ENCODE results near the gene JUNB.

JUNB gene

DNA sequence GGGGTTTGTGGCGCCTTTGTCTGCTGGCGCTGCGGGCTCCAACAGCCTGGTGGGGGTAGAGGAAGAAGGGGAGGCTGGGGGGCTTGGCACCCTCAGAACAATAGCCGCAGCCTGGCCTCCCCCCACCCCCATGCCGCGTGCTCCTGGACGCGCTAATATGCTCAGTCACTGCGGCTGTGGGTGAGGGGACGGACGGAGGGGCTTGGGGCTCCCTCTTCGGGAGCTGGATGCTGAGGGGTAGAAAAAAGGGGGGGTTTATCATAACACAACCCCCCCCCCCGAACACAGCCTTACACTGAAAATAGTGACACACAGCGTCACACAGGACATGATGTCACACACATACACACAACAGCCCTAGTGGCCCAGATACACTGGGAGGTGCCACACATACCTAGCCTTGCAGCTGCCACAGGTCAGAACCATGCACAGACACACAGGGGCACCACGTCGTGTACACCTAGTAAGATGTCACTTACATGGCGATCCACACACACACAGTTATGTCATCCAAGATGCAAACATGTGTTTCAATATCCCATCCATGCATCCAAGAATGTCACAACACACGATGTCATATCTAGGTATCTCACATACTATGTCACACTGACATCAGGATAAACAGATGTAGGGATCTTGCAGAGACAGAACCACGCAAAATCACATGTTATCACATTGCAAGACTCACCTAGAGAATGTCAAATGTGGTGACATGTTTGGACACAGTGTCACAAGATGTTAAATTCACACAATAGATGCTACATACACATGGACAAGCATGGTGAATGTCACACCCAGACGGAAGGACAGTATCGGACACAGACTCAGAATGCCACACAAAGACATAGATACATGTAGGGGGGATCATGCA, 47.8 kb downstream of the JUNB start:
- Histone ChIP-seq H3K4me3 (ENCODE audit: low read depth, low read length) (peak overlapping the region; percentile 70), H3K27me3 (ENCODE audit: control insufficient read depth, insufficient read depth, low read length) (peaks cover 49% of the 10 kb centered on the region), H3K27ac (ENCODE audit: low read depth, low read length) (no peak overlapping the region), H3K9ac (ENCODE audit: low read length) (no peak overlapping the region), H3K4me1 (ENCODE audit: control insufficient read depth, insufficient read depth, low read length) (peaks cover 19% of the 10 kb centered on the region), H3K36me3 (ENCODE audit: control insufficient read depth, insufficient read depth, low read length) (no peaks in the 10 kb centered on the region; the same call in 1 of the 2 replicates), H3K9me3 (ENCODE audit: control insufficient read depth, insufficient read depth, low read depth, low read length) (no peaks in the 10 kb centered on the region)

DNA sequence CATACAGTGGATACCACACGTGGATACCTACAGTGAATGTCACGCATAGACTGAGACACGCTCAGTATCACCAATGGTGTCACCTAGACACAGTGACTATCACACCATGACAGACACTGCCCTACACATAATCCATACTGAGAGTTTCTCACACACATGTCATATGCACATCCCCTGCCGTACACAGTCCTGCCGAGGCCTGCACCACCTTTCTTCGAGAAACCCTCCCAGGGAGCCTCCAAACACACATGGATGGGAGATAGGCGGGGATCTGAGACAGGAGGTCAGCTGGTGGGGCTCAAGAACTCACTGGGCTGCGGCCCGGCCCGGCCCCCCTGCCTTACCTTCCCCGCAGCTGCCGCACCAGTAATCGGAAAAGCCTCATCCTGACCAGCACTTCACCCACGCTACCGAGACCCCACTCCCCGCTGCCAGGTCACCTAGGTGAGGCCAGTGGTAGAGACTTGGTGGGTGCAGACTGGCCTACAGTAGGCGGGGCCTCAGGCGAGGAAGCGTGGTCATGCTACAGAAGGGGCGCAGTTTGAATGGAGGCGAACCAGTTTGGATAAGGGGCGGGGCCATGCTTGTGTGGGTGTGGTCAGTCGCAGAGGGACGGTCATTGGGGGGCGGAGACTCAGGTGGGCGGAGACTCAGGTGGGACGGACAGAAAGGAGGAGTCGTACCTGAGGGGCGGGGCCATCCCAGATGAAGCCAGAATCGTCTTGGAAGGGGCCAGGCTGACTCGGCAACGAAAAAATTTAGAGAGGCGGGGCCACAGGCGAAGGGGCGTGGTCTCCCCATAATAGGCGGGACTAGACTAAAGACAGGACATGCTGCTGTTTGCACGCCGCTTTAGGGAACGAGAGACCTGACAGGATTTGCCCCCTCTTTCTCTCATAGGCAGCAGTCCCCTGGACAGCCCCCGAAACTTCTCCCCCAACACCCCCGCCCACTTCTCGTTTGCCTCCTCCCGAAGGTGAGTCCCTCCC, 49.1 kb downstream of the JUNB start:
- Histone ChIP-seq H3K9me3 (ENCODE audit: control insufficient read depth, insufficient read depth, low read depth, low read length) (no peaks in the 10 kb centered on the region), H3K27ac (ENCODE audit: low read depth, low read length) (peak overlapping the region; percentile 22; the same call in 1 of the 2 replicates), H3K27me3 (ENCODE audit: control insufficient read depth, insufficient read depth, low read length) (peaks cover 37% of the 10 kb centered on the region), H3K9ac (ENCODE audit: low read length) (no peak overlapping the region), H3K4me1 (ENCODE audit: control insufficient read depth, insufficient read depth, low read length) (peaks cover 19% of the 10 kb centered on the region), H3K36me3 (ENCODE audit: control insufficient read depth, insufficient read depth, low read length) (no peaks in the 10 kb centered on the region; the same call in 1 of the 2 replicates), H3K4me3 (ENCODE audit: low read depth, low read length) (peak overlapping the region; percentile 60)

DNA sequence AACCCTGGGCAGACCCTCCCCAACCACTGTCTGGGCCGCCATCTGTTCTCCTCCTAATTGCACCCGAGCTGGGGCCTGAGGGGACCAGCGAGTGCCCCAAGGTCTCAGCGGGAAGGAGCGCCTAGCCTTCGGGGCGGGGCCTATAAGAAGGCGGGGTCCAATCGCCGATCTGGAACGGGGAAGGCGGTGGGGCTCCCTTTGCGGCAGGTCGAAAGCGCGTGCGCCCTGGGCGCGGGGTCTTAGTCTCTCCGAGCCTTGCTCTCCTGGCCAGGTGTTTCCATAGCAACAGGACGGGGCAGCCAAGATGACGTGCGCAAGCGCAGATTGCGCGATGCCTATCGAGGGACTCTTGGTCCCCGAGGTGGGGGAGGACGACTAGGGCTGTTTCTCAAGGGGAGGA, 49.8 kb downstream of the JUNB start:
- H3K27me3 ChIP-seq (ENCODE audit: control insufficient read depth, insufficient read depth, low read length) = peaks cover 30% of the 10 kb centered on the region
- peak overlapping the region; percentile 60 for H3K4me3 ChIP-seq (ENCODE audit: low read depth, low read length)
- H3K4me1 ChIP-seq (ENCODE audit: control insufficient read depth, insufficient read depth, low read length) = peaks cover 19% of the 10 kb centered on the region

DNA sequence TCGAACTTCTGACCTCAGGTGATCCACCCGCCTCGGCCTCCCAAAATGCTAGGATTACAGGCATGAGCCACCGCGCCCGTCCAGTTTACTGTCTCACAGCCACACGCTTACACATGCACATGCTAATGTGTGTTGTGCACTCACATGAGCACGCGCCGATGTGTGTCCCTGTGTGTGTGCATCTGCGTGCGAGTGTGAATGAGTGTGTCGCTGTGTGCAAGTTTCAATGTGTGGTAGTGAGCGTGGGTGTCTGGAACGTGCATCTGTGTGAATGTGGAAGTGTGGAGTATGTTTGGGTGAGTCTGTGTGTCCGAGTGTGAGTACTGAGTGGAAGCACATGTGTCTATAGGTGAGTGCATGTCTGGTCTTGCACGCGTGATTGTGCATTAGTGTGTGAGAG, 51.2 kb downstream of the JUNB start:
- H3K27me3 ChIP-seq (ENCODE audit: control insufficient read depth, insufficient read depth, low read length) = peaks cover 26% of the 10 kb centered on the region

More for the DNA sequence above, 49.8 kb downstream of the JUNB start:
- Histone ChIP-seq H3K9ac (ENCODE audit: low read length) (no peak overlapping the region), H3K36me3 (ENCODE audit: control insufficient read depth, insufficient read depth, low read length) (no peaks in the 10 kb centered on the region; the same call in 1 of the 2 replicates), H3K27ac (ENCODE audit: low read depth, low read length) (peak overlapping the region; percentile 22; the same call in 1 of the 2 replicates), H3K9me3 (ENCODE audit: control insufficient read depth, insufficient read depth, low read depth, low read length) (no peaks in the 10 kb centered on the region)

More for the DNA sequence above, 51.2 kb downstream of the JUNB start:
- H3K4me3 ChIP-seq (ENCODE audit: low read depth, low read length) = no peak overlapping the region
- no peak overlapping the region for H3K9ac ChIP-seq (ENCODE audit: low read length)
- no peak overlapping the region for H3K27ac ChIP-seq (ENCODE audit: low read depth, low read length)
- no peaks in the 10 kb centered on the region for H3K9me3 ChIP-seq (ENCODE audit: control insufficient read depth, insufficient read depth, low read depth, low read length)
- H3K4me1 ChIP-seq (ENCODE audit: control insufficient read depth, insufficient read depth, low read length) = peaks cover 19% of the 10 kb centered on the region
- no peaks in the 10 kb centered on the region; the same call in 1 of the 2 replicates for H3K36me3 ChIP-seq (ENCODE audit: control insufficient read depth, insufficient read depth, low read length)

Measured in HUES6 (cell line).